HCT116 (cell line): ENCODE data around the gene HLA-DQB2.

Experiments
- FOSL1 ChIP-seq: IDR thresholded peaks from 2 replicates; pipeline ENCODE4 v1.6.1; 2012; ENCODE audit warnings: low read depth
- POLR2A ChIP-seq: IDR thresholded peaks from 2 replicates; pipeline ENCODE4 v1.7.0; 2011; ENCODE audit warnings: borderline replicate concordance; ENCODE audit not compliant: insufficient read depth, insufficient read length; ENCODE audit errors: extremely low read depth
- TCF7L2 ChIP-seq: IDR thresholded peaks from 2 replicates; pipeline ENCODE4 v1.7.0; 2011; ENCODE audit warnings: borderline replicate concordance, inconsistent platforms; ENCODE audit not compliant: insufficient read depth, insufficient read length; ENCODE audit errors: extremely low read depth
- TF ChIP-seq, protein P1 (sequence below), 3 experiments: fragments of 200-600 bp in 1 of 3; sonication (generic) in 1 of 3; IDR thresholded peaks in 2 of 3; conservative IDR thresholded peaks in 1 of 3; 2 replicates each; pipeline ENCODE4 v1.5.1; 2012 to 2017; ENCODE audit warnings: low read depth in 2 of 3, low read length in 2 of 3, antibody characterized with exemption in 1 of 3, borderline replicate concordance in 1 of 3, control low read depth in 1 of 3, mild to moderate bottlenecking in 1 of 3, mixed read lengths in 1 of 3, mixed run types in 1 of 3, moderate library complexity in 1 of 3; ENCODE audit not compliant: insufficient read depth in 1 of 3

DNA sequence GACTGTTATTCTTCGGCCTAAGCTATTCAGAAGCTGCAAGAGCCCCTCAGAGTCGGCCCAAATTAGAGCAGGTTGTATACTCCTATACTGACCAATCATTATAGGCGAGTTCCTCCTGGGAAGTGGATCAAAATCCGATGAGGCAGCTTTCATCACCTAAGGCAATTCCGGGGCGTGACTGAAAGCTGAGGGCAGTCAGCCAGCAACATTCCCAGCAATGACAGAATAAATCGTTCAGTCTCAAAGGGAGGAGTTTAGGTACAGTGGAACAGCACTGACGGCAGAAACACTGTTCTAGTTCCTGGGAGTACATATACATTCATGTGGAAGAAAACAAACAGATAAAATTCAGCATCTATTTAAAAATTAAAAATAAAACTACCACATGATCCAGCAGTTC lies 10.8 kb downstream of the HLA-DQB2 start:
- TF ChIP-seq POLR2A, result no peak
- TF ChIP-seq FOSL1, result no peak
- TF ChIP-seq, protein P1, sequence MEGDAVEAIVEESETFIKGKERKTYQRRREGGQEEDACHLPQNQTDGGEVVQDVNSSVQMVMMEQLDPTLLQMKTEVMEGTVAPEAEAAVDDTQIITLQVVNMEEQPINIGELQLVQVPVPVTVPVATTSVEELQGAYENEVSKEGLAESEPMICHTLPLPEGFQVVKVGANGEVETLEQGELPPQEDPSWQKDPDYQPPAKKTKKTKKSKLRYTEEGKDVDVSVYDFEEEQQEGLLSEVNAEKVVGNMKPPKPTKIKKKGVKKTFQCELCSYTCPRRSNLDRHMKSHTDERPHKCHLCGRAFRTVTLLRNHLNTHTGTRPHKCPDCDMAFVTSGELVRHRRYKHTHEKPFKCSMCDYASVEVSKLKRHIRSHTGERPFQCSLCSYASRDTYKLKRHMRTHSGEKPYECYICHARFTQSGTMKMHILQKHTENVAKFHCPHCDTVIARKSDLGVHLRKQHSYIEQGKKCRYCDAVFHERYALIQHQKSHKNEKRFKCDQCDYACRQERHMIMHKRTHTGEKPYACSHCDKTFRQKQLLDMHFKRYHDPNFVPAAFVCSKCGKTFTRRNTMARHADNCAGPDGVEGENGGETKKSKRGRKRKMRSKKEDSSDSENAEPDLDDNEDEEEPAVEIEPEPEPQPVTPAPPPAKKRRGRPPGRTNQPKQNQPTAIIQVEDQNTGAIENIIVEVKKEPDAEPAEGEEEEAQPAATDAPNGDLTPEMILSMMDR (IDR thresholded peaks at IDR 0.05 in 2 of 3, conservative IDR thresholded peaks at IDR 0.05 in 1 of 3; ENCODE audit: borderline replicate concordance in 1 of 3, insufficient read depth in 1 of 3, low read depth in 2 of 3, low read length in 2 of 3), result no peak
- no peak for TF ChIP-seq TCF7L2
